ENCODE results near the gene SLC35B4.
A peak's percentile ranks its signal among the peaks of the same experiment; 100 is the strongest.

The SLC35B4 gene, protein sequence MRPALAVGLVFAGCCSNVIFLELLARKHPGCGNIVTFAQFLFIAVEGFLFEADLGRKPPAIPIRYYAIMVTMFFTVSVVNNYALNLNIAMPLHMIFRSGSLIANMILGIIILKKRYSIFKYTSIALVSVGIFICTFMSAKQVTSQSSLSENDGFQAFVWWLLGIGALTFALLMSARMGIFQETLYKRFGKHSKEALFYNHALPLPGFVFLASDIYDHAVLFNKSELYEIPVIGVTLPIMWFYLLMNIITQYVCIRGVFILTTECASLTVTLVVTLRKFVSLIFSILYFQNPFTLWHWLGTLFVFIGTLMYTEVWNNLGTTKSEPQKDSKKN

DNA sequence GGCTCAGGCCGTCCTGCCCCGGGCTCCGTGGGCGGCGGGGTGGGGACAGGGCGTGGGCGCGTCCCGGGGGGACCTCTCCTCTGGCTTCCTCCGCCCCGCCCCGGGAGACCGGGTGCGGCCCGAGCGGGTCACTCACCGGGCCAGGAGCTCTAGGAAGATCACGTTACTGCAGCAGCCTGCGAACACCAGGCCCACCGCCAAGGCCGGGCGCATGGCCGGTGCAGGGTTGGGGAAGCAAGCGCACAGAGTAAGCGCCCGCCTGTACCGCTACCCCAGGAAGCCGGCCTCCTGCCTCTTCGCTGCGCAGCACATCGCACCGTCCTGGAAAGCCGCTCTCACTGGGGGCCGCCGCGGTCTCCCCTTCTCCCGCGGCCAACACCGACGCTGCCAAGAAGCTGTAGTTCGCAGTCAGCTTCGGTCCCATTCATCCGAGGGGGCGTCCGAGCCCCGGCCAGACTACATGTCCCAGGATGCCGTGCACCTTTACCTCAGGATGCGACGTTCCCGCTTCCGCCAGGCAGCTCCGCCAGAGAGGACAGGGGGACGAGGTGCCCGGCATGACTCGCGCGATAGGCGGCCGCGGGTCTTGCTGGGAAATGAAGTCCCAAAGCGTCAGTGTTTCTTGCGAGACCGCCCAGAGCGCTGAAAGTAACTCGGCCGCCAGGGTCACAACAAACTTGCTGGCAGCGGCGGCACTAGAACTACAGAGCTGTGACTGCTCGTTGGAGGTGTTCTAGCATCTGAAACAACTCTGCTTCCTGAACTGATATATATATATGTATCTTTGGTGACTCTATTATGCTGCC is at the start of gene SLC35B4:
SLC35B4 (minus strand) TSS at position 392 of the 806 bp plus-strand sequence; CDS start at position 213, 179 bp downstream.
- peak; percentile 86 for DNase-seq (ENCODE audit: low read depth)

DNA sequence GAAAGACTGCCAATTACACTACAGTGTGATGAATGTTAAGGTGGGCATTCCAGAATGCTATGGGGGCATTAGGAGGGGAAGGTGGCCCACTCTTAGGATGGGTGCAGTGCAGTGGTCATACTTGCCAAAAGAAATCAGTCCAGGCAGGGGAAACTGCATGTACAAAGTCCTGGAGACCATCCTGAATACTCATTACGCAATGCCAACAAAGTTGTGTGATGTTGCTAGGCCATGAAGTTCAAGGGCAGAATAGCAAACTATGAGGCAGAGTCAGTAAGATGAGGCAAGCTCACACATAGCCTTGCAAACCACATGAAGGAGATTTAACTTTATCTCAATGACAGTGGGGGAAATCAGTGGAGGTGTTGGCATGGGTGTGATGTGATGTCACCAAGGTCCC is 49.8 kb upstream of the SLC35B4 start:
- no peak for DNase-seq (ENCODE audit: low read depth)

DNA sequence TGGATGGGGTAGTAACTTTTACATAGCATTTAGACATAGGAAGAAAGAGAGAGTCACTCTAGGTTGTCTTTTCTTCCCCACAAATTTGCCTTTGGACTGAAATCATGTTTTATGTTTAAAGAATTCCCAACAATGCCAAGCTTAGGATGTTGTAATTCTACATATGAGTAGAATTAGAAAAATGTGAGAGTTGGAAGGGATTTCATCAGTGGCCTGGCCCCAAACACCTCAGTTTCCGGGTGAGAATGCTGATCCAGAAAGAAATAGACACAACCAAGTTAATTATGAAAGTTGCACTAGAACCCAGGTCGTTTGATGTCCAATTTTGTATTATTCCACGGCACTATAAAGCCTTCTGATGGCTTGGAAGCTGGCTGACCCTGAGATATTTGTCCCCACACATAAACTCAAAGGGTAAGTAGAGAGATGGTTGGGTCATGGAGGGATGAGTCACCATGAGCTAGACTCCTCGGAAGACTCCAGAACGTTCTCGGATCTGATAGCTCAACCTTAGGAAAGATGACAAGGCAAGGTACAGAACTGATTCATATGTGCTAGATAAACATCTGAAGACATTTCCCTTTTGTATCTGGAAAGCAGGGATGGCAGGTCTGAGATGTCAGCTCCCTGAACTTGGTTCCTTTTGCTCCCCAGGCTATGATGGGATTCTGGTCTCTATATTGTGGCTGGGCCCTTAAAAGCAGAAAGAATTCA is 48.8 kb upstream of the SLC35B4 start:
- no peak for DNase-seq (ENCODE audit: low read depth)

DNA sequence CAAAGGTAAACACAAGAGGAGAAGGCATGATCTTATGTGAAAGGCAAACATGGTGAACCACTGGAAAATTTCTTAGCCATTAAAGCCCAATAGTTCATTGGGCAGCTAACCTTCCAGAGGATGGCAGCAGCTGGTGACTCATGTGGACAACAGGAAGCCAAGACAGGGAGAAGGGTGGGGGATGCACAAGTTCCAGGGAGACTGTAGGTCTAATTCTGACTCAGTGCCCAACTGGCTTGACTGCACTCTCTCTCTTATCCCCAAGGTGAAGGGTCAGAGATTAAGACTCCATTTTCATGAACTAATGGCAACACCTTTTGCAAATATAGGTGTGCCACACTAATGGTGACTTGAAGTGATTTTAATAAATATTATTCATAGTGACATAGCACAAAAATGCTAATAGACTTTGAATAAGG is 47.9 kb upstream of the SLC35B4 start:
- DNase-seq (ENCODE audit: low read depth) = no peak

DNA sequence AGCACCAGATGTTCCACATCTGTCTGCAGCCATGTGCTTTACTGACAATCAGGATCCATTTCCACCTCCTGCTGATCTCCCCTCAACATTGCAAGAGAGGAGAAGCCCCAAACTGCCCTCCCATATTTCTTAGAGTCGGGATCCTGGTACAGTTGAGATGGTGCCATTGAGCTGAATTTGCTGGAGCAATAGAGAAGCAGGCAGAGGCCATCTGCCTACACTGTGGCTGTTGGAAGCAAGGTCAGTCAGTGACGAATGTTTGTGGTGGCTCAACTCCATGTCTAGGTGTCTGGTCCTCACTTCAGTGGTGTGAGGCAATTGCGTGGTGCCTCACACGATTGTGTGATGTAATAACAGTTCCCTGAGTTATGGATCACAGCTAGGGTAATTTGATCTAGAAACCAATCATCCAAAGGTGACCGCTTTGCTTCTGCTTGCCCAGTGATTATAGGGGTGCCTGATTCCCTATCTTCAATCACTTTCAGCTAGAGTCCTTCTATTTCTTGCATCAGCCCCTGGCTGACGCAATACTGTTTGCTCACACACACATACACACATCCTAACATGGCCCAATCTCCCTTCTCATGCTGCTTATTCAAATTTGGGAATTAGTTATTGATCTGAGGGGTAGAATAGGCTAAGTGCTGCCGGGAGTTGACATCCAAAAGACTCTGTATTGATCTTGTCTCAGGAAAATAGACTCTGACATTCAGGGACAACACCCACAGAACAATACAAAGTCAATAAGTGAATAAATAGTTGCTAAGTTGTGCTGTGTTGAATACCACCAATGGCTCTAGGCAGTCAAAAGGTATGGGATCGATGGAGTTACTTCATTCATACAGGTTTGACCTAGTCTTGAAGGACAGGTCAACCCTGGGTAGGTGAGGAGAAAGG is 46.1 kb upstream of the SLC35B4 start:
- no peak for DNase-seq (ENCODE audit: low read depth)

DNA sequence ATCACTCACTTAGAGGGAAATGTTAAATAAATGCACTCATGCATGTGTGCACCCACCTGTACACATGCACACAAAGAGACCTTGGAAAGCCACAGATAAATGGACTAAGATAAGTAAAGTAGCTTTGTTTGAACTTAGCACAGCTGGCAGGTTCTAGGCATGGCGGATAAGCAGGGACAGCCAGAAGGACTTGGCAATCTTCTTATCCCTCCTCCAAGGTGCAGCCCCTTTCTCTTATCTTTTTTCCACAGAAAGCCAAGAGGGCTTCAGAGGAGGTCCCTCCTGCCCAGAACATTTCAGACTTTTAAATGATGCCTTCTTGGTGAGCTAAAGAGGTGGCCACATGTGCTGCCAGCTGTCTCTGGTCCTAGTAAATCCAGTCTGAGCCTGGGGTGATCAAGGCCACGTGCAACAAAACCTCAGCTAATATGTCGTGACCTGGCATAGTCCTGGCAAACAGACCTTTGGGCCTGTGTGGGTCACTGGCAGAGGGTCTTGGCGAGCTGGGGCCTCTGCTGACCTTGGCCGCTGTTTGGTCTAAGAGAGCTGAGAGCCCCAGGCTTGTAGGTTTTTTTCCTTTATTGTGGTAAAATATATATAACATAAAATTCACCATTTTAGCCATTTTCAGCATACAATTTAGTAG is 43.2 kb upstream of the SLC35B4 start:
- DNase-seq (ENCODE audit: low read depth) = no peak

DNA sequence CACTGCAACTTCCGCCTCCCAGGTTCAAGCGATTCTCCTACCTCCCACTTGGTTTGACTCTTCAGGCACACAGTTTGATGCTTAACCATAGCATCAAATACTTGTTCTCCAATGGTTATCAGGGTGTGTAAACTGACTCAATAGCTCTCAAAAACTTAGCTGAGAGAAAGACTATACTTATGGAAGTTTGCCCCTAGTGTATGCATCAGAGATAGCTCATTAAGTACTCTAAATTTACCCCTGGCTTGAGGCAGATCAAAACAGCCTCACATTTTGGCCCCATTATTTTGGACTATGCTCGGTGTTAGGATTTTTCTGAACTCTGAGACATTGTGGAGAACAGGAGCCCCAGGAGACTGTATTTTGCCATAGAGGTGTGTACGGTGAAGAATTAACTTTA is 40.8 kb upstream of the SLC35B4 start:
- no peak for DNase-seq (ENCODE audit: low read depth)

DNA sequence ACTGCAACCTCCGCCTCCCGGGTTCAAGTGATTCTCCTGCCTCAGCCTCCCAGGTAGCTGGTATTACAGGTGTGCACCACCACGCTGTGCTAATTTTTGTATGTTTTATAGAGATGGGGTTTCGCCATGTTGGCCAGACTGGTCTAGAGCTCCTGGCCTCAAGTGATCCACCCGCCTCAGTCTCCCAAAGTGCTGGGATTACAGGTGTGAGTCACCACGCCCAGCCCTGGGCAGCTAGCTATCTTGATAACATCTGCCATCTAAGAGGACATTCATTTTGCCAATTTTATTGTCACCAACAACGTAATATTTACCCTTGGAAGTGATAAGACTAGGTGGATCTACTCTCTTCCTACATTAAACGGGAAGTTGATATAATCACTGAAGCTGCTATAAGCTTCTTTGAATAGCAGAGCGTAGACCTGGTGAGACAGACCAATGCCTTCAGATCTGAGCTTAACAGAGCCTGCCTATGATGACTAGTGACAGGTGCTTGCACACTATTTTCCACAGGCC is 39.7 kb upstream of the SLC35B4 start:
- no peak for DNase-seq (ENCODE audit: low read depth)

DNA sequence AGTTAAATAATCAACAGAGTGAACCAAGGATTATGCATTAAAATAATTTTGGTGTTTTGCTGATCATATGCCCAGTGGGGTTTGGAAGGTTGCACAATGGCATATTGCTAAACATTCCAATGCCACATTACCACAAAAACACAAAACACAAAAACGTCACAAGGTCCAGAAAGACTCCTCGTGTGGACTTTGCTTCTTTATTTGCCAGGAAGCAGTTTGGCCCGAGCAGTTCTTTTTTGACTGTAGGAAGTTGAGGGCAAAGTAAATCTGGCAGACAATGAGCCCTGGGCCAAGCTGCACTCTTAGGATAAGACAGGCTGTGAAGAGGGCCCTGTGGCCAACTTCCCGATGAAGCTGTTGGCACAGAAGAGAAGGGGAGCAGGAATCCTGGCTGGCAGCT is 39.2 kb upstream of the SLC35B4 start:
- no peak for DNase-seq (ENCODE audit: low read depth)

DNA sequence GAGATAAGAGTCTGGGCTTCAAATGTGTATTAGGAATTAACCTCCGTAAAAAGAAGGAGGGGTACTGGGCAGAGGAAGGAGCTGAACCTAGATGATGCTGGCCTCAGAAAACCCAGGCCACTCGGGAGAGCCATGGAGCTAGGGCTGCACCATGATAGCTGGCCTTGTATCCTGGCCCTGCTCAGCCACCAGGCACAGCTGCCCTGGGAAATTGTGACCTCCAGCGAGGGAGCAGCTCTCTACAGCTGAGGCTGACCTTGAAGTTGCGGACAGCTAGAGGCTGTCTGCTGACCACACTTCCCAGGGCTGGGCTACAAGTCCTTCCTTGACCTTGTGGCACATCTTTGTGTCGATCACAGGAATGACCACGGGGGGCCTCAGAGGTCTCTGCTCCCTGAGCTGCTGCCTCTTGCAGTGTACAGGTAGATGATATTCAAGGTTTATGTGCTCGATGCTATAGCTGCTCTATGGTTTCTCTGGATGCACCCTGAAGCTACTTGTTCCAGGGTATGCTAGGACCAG is 38.3 kb upstream of the SLC35B4 start:
- no peak for DNase-seq (ENCODE audit: low read depth)

DNA sequence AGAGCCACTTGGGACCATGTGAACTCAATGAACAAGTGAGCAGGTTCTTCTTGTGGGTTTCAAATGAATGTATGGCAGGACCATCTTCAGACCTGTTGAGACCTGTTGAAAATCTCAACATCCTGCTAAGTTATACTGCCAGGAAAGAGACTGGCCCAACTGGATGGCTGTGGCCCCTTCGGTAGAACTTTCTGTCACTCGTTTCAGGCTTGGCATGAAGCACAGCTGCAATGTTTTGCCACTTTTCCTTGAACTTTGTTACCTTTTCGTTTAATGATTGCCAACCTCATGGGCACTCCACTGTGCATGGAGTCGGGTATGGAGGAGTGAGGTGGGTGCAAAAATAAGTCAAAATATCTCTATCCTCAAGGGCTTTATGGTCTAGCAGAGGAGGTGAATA is 36.7 kb upstream of the SLC35B4 start:
- no peak for DNase-seq (ENCODE audit: low read depth)

DNA sequence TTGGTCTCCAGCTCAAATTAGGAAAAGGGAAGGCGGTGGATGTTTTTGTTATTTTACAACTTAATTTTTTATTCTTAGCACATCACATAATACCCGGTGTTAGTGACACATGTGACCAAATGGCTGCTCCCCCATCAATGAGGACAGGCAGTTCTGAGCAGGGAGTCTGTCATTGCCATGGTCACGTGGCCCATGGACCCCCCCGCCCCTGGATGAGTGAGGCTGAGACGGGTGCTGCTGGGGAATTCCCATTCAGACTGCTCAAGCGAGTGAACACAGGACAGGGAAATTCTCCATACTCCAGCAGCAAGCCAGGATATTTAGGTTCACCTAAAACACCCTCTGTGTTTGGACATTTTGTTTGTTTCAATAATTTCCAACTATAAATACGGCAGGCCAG is 34.7 kb upstream of the SLC35B4 start:
- DNase-seq (ENCODE audit: low read depth) = no peak

DNA sequence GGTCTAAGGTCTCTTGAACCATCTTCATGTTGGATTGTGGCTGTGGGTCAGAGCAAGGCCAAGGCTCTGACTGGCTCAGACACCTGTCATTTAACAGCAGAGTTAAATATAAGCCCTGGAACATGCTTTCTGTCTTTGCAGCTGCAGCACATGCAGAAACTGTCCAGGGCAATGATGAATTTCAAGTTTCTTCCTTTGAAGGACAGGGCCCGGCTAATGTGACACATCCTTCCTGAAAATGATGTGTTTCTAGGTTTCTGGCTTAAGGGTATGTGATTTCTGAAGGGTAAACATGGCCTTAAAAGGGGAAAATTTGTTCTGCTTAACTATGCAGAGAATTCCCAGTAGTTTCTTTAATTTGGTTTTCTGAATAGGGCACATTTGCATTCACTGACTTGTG is 34.0 kb upstream of the SLC35B4 start:
- DNase-seq (ENCODE audit: low read depth) = no peak

DNA sequence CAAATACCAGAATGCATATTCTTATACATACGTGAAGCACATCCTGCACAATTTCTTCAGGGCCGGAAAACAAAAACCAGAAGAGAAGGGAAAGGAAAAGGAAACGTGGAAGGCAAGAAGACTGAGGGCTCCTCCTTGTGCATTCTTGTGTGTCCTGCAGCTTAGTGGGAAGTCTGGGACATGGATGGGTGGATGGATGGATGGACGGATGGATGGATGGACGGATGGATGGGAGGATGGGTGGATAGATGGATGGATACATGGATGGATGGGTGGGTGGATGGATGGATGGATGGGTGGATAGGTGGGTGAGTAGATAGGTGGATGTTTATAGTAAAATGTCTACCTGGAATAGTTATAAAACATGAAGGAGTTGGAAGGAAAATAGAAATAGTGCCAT is 30.8 kb upstream of the SLC35B4 start:
- no peak for DNase-seq (ENCODE audit: low read depth)

DNA sequence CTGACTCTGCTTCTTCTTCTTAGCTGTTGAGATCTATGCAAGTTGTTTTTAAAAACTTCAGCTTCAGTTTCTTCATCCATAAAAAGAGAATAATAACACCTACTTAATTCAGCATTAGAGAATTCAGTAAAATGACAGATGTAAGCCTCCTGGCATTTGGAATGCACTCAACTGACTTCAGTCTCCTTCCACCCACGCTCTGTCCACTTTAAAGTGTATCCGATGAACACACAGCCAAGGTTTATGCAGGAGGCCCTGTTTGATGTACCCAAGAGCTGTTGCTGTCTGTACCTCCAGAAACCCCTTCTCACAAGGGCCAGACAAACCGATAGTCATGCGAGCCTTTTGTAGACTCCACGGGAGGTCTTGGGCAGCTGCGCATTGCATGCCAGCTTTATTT is 27.1 kb upstream of the SLC35B4 start:
- no peak for DNase-seq (ENCODE audit: low read depth)

DNA sequence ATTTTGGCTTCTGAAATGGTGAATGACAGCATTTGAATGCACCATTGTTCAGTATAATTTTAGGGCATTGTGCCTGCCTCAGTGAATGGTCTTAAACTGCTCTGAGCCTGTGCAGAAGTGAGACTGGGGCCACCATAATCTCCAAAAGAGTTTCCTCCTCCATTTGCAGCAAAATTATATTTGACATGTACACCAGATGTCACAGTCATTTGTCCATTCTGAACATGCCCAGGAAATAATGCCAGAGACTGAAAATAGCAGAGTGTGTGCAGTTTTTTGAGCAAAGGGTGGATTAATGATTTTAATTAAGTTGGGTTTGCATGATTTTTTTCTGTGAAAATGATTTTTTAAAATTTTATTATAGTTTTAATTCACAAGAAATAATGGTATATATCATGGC is 26.4 kb upstream of the SLC35B4 start:
- DNase-seq (ENCODE audit: low read depth) = no peak

DNA sequence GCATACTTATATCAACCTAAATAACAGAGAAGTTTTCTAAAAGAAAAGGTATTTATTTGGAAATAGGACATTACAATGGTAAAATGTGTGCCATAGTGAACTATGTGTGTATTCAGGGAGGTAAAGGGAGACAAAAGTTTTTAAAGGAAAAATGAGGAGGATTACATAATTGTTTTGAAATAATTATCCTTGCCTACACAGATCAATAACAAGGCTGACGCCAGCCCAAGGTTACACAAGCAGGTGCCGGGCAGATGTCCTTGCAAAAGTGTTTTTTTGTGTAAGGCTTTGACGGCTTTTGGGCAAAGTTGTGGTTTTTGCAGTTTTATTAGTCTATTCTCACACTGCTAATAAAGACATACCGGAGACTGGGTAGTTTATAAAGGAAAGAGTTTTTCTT is 22.7 kb upstream of the SLC35B4 start:
- DNase-seq (ENCODE audit: low read depth) = no peak

DNA sequence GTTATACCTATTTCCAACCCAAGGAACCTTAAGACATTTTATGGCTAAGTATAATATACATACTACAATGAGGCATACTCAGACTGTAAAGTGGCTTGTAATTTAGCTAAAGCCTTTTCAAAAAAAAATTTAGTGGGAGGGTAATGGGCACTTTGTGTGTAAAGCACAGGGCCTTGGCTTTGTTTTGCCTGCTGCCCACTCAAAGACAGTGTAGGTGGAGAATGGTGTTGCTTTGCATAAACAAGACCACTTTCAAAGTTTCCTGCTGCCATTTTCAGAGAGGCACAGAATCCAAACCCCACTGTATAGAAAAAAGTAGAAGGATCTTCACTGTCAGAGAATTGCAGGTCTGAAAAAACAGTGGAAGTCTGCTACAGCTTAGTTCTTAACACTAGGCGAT is 21.2 kb upstream of the SLC35B4 start:
- no peak for DNase-seq (ENCODE audit: low read depth)

DNA sequence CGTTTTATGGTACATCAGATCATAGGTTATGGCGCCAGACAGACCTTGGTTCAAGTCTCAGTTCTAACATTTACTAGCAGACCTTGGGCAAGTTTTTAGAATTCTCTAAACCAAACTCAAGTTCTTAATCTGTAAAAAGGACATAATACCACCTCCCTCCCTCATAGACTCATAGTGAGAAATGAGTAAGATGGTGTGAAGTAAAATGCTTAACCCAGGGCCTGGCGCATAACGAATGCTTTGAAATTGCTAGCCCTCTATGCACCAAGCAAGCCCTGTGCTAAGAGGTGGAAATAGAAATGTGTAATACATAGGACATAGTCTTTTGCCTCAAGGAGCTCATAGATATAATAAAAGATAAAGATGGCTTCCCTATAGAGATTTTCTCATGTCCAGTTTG is 17.7 kb upstream of the SLC35B4 start:
- no peak for DNase-seq (ENCODE audit: low read depth)

DNA sequence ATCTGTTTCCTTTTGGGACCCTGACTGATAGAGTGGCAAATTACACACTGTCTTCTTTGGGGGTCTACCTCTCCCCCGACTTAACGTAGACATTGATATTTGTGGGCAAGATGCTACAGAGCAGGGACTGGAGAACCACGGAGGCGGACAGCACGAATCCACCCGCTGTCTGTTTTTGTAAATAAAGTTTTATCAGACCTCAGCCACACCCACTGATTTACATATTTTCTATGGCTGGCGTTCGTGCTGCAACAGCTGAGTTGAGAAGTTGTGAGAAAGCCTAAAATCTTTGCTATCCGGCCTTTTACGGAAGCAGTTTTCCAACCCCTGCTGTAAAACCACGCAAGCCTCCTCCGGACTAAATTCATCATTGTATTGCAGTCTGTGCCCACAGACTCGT is 17.2 kb upstream of the SLC35B4 start:
- no peak for DNase-seq (ENCODE audit: low read depth)

DNA sequence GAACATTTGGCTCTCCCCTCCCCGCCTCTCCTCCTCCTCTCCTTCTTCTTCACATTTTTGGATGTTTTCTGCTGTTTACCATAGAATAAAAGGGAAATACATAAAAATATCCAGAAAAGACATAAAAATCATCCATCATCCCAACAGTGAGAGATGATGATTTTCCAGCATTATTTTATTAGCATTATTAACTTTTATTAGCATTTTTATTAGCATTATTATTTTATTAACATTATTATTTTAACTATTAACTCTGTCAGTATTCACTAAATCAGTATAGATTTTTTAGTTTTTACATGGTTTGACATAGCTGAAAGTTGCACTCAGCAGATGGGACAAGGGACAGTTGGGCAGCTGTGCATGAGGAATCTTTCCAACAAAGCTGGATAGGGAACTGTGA is 16.2 kb upstream of the SLC35B4 start:
- no peak for DNase-seq (ENCODE audit: low read depth)

Data from stimulated activated CD8-positive, alpha-beta memory T cell treated with anti-CD3 and anti-CD28 coated beads, Interleukin-7, amount 100 ng/mL, for 24 hours (primary cell).